T-helper 17 cell (primary cell): Measurements from ENCODE around the gene HEY2. TPM values are rescaled to one million over a fixed set of nuclear protein-coding genes. Genes with fewer than 3 reads are reported as not detected.

Experiments used
- total RNA-seq, 4 donors: library from RNA in 2 of 4; stranded (reverse) in 2 of 4; gene quantifications; one replicate each; pipeline ENCODE4 v1.2.3 and lab custom pipeline; 2022 to 2026

The HEY2 gene
- total RNA-seq, 2 donors from 2014 or later: 0.23 TPM; not detected in 1

Other genes starting within 250 kb of the HEY2 start
- gene NCOA7, start 41.3 kb downstream of the HEY2 start, total RNA-seq: 10 to 100 TPM; 49.5 to 62.4 TPM
- gene HINT3, start 207.1 kb downstream of the HEY2 start, total RNA-seq: 10 to 100 TPM in 1 of 2 donors, 1 to 10 TPM in 1; 7.6 to 10.6 TPM
- 10 to 100 TPM; 17.8 to 20.1 TPM for gene TRMT11, start 236.9 kb downstream of the HEY2 start, total RNA-seq